Measurements from ENCODE around the gene NBPF4.
"Not testable (repeated sequence)": the region's sequence is repeated elsewhere in the genome, so short reads cannot be mapped to it uniquely, and the experiment has no call there.

GRCh38 chr1:108282528-108283257, 38.8 kb upstream of the NBPF4 start:
- not testable (repeated sequence) for TF ChIP-seq CTCF (IDR thresholded peaks at IDR 0.05); POLR2AphosphoS5 (IDR thresholded peaks at IDR 0.05; ENCODE audit: low read depth, low read length); TCF7L2 (IDR thresholded peaks at IDR 0.05; ENCODE audit: low read depth, low read length); SIN3A (IDR thresholded peaks at IDR 0.05; ENCODE audit: borderline replicate concordance, insufficient read depth, low read depth, low read length)
